Measurements from ENCODE around the gene ADAMTS15.
A peak's percentile ranks its signal among the peaks of the same experiment; 100 is the strongest.

ADAMTS15 gene

DNA sequence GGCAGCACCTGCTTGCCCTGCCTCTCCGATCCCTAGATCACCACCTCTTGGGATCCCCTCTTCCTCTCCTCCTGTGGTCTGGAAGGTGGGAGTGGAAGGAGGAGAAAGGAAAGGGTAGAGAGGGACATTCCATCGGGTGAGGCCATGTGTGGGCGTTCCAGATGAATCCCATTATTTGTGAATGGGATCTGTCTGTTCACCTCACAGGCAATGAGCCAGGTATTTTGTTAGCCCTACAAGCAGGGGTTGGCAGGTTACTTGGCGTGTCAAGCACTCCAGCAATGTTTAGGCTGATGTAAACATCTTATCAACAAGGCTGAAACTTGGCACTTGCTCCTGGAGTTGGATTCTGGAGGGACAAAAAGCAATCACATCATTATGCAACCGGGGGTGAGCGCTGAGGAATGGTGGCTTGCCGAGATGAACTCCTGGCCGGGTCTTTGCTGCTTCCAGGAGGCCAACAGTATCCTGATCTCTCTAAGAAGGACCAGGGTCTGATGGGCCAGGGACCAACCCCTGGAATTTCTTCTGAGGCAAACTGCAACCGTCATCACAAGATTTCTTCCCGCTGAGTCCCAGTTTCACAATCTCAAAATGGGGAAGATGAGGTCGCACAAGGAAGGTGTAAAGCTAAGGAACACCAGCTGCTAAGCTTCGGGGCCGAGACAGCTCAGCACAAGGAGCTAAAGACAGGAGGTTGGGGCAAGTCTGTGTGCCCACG is 27.8 kb upstream of the ADAMTS15 start:
- no peaks in the 10 kb centered on the region for H3K4me1 ChIP-seq (ENCODE audit: control insufficient read depth, insufficient read depth, low read length)
- TF ChIP-seq ZNF433 (tag by site-specific recombination; IDR thresholded peaks at IDR 0.05; ENCODE audit: low read depth) (no peak), BCL11B (tag by site-specific recombination; IDR thresholded peaks at IDR 0.05; ENCODE audit: low read depth) (no peak), ZFHX2 (tag by site-specific recombination; conservative IDR thresholded peaks at IDR 0.05) (0 out of 2 replicates have a peak, but pooled peaks have one; percentile 19), ZNF302 (tag by site-specific recombination; IDR thresholded peaks at IDR 0.05; ENCODE audit: low read depth) (no peak)
- H3K9me3 ChIP-seq (ENCODE audit: control insufficient read depth, insufficient read depth, low read depth, low read length): no peaks in the 10 kb centered on the region
- H3K36me3 ChIP-seq (ENCODE audit: control insufficient read depth in 2 of 2, insufficient read depth in 1 of 2, low read length in 2 of 2): no peaks in the 10 kb centered on the region
- ChIA-PET POLR2A (no interaction called here), CTCF (interaction anchor here (0.5 to 0.9 kb wide), 2 partner anchors 441 to 474 kb away, joined by 3 to 4 read pairs; no protein-coding TSS in a partner anchor)
- no peak overlapping the region for H3K27ac ChIP-seq (ENCODE audit: extremely low read depth, low read depth, low read length)
- no peak overlapping the region for H3K4me3 ChIP-seq (ENCODE audit: low read depth, low read length)

DNA sequence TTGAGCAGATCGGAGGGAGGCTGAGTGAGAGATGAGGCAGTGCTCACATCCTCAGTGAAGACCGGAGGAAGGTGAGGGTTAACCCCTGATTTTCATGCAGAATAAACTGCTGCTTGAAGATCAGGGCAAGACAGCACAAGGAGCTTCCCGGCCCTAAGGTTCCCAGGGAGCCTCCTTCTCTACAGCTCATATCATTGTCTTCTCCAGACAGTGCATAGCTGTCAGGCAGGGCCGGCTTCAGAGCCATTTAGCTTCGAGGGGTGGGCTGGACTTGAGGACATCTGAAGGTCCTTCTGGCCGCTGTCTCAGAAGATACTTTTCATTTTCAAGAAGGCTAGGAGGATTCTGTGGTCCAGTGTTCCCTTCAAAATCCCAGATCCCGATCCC is 27.3 kb upstream of the ADAMTS15 start:
- H3K36me3 ChIP-seq (ENCODE audit: control insufficient read depth in 2 of 2, insufficient read depth in 1 of 2, low read length in 2 of 2): no peaks in the 10 kb centered on the region
- H3K9me3 ChIP-seq (ENCODE audit: control insufficient read depth, insufficient read depth, low read depth, low read length): no peaks in the 10 kb centered on the region
- CTCF ChIA-PET: interaction anchor here (0.5 to 0.9 kb wide), 3 partner anchors 11 to 474 kb away, joined by 3 to 4 read pairs (median 3); no protein-coding TSS in a partner anchor
- POLR2A ChIA-PET: no interaction called here
- H3K4me1 ChIP-seq (ENCODE audit: control insufficient read depth, insufficient read depth, low read length): no peaks in the 10 kb centered on the region
- H3K27ac ChIP-seq (ENCODE audit: extremely low read depth, low read depth, low read length): no peak overlapping the region
- H3K4me3 ChIP-seq (ENCODE audit: low read depth, low read length): no peak overlapping the region
- TF ChIP-seq, protein P1, sequence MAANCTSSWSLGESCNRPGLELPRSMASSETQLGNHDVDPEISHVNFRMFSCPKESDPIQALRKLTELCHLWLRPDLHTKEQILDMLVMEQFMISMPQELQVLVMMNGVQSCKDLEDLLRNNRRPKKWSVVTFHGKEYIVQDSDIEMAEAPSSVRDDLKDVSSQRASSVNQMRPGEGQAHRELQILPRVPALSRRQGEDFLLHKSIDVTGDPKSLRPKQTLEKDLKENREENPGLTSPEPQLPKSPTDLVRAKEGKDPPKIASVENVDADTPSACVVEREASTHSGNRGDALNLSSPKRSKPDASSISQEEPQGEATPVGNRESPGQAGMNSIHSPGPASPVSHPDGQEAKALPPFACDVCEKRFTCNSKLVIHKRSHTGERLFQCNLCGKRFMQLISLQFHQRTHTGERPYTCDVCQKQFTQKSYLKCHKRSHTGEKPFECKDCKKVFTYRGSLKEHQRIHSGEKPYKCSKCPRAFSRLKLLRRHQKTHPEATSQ (tag by site-specific recombination; IDR thresholded peaks at IDR 0.05): no peak
- no peak for TF ChIP-seq GLI4 (tag by site-specific recombination; IDR thresholded peaks at IDR 0.05)
- TF ChIP-seq, protein P2, sequence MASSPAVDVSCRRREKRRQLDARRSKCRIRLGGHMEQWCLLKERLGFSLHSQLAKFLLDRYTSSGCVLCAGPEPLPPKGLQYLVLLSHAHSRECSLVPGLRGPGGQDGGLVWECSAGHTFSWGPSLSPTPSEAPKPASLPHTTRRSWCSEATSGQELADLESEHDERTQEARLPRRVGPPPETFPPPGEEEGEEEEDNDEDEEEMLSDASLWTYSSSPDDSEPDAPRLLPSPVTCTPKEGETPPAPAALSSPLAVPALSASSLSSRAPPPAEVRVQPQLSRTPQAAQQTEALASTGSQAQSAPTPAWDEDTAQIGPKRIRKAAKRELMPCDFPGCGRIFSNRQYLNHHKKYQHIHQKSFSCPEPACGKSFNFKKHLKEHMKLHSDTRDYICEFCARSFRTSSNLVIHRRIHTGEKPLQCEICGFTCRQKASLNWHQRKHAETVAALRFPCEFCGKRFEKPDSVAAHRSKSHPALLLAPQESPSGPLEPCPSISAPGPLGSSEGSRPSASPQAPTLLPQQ (tag by site-specific recombination; IDR thresholded peaks at IDR 0.05): no peak
- TF ChIP-seq ZNF341 (tag by site-specific recombination; IDR thresholded peaks at IDR 0.05; ENCODE audit: low read depth): no peak
- TF ChIP-seq ZNF629 (tag by site-specific recombination; IDR thresholded peaks at IDR 0.05): no peak
- no peak for TF ChIP-seq ZFP41 (tag by site-specific recombination; IDR thresholded peaks at IDR 0.05; ENCODE audit: borderline replicate concordance)
- TF ChIP-seq ZNF529 (tag by site-specific recombination; IDR thresholded peaks at IDR 0.05; ENCODE audit: insufficient replicate concordance): no peak

DNA sequence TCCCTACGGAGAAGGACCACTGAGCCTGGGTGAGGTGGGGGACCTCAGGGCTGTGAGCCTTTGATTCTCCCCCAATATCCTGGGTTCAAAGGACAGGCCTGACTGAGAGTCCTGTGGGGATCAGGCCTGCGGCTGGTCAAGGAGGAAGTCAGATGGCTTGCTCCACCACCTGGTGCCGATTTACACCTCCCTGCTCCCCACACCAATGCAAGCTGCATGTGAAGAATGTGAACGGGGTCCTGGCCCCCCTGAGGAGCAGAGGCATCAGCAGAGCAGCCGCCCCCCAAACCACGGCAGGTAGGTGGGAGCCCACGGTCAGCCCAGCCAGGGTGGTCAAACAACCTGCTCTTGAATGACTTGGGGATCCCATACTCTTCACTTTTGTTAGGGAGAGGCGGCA is 26.7 kb upstream of the ADAMTS15 start:
- Histone ChIP-seq H3K4me3 (ENCODE audit: low read depth, low read length) (no peak overlapping the region), H3K4me1 (ENCODE audit: control insufficient read depth, insufficient read depth, low read length) (no peaks in the 10 kb centered on the region; the same call in 1 of the 2 replicates)
- CTCF ChIA-PET: interaction anchor here (0.6 to 1.0 kb wide), 2 partner anchors 10 to 11 kb away, joined by 3 read pairs; no protein-coding TSS in a partner anchor

DNA sequence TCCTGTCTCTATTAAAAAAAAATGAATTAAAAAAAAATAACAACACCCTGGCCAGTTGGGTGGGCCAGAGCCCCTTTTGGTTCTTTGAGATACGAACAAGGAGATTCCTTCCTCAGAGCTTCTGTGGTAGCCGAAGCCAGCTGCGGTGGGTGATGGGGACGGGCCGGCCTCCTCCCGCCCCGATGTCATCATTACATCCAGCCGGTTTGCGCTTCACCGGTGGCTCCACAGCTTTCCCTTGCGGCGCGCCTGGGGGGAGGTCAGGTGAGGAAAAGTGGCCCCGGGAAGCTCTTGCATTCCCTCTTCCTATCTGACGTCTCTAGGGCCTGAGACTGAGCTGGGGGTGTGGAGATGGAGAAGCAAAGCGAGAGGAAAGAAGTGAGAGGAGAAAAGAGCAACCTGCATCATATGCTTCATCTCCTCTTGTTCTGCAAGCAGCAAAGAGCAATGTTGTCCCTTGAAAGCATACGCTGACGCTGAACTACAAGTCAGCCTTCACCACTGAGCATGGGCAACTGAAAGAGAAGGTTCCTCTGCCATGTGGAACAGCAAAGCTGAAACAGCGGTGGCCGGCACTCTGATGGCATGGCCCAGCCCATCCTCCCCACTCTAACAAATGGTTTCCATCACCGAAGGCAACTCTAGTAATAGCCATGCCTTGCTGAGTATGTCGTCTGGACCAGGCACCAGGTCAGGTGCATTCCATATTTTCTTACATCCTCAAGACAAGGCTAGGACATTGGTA is 26.0 kb upstream of the ADAMTS15 start:
- Histone ChIP-seq H3K4me3 (ENCODE audit: low read depth, low read length) (no peak overlapping the region), H3K4me1 (ENCODE audit: control insufficient read depth, insufficient read depth, low read length) (no peaks in the 10 kb centered on the region; the same call in 1 of the 2 replicates), H3K36me3 (ENCODE audit: control insufficient read depth in 2 of 2, insufficient read depth in 1 of 2, low read length in 2 of 2) (no peaks in the 10 kb centered on the region), H3K27ac (ENCODE audit: extremely low read depth, low read depth, low read length) (no peak overlapping the region), H3K9me3 (ENCODE audit: control insufficient read depth, insufficient read depth, low read depth, low read length) (no peaks in the 10 kb centered on the region)
- POLR2A ChIA-PET: no interaction called here
- CTCF ChIA-PET: interaction anchor here (1.0 kb wide), 1 partner anchor 9 kb away, joined by 3 read pairs; no protein-coding TSS in a partner anchor
- TF ChIP-seq, protein P3, sequence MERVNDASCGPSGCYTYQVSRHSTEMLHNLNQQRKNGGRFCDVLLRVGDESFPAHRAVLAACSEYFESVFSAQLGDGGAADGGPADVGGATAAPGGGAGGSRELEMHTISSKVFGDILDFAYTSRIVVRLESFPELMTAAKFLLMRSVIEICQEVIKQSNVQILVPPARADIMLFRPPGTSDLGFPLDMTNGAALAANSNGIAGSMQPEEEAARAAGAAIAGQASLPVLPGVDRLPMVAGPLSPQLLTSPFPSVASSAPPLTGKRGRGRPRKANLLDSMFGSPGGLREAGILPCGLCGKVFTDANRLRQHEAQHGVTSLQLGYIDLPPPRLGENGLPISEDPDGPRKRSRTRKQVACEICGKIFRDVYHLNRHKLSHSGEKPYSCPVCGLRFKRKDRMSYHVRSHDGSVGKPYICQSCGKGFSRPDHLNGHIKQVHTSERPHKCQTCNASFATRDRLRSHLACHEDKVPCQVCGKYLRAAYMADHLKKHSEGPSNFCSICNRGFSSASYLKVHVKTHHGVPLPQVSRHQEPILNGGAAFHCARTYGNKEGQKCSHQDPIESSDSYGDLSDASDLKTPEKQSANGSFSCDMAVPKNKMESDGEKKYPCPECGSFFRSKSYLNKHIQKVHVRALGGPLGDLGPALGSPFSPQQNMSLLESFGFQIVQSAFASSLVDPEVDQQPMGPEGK (tag by site-specific recombination; IDR thresholded peaks at IDR 0.05): no peak
- no peak for TF ChIP-seq ZNF138 (tag by site-specific recombination; IDR thresholded peaks at IDR 0.05; ENCODE audit: borderline replicate concordance)
- no peak for TF ChIP-seq ZNF707 (tag by site-specific recombination; IDR thresholded peaks at IDR 0.05)
- TF ChIP-seq ZNF426 (tag by site-specific recombination; IDR thresholded peaks at IDR 0.05): no peak
- TF ChIP-seq OSR2 (tag by site-specific recombination; IDR thresholded peaks at IDR 0.05): no peak
- TF ChIP-seq ZNF239 (tag by site-specific recombination; IDR thresholded peaks at IDR 0.05): no peak
- TF ChIP-seq, protein P1 (tag by site-specific recombination; IDR thresholded peaks at IDR 0.05): no peak
- TF ChIP-seq ZNF354C (tag by site-specific recombination; IDR thresholded peaks at IDR 0.05; ENCODE audit: borderline replicate concordance, low read depth): no peak

More for the DNA sequence above, 26.7 kb upstream of the ADAMTS15 start:
- Histone ChIP-seq H3K9me3 (ENCODE audit: control insufficient read depth, insufficient read depth, low read depth, low read length) (no peaks in the 10 kb centered on the region), H3K36me3 (ENCODE audit: control insufficient read depth in 2 of 2, insufficient read depth in 1 of 2, low read length in 2 of 2) (no peaks in the 10 kb centered on the region), H3K27ac (ENCODE audit: extremely low read depth, low read depth, low read length) (no peak overlapping the region)
- POLR2A ChIA-PET: no interaction called here
- no peak for TF ChIP-seq YY1 (tag by site-specific recombination; IDR thresholded peaks at IDR 0.05)
- no peak for TF ChIP-seq SCRT1 (tag by site-specific recombination; IDR thresholded peaks at IDR 0.05; ENCODE audit: borderline replicate concordance)

All from HEK293 (cell line).